PFSK-1 (cell line): Measurements from ENCODE around the gene ANXA6.

Experiments used
- FOXP2 ChIP-seq: optimal IDR thresholded peaks from 2 replicates; pipeline ENCODE3; 2011; ENCODE audit warnings: borderline replicate concordance, control low read depth, inconsistent platforms; ENCODE audit not compliant: insufficient read depth; ENCODE audit errors: extremely low read length, extremely low read depth
- POLR2AphosphoS5 ChIP-seq: IDR thresholded peaks from 2 replicates; pipeline ENCODE4 v1.6.1; 2012; ENCODE audit warnings: low read depth, mild to moderate bottlenecking, control low read depth, low read length, moderate library complexity
- SIN3A ChIP-seq: IDR thresholded peaks from 2 replicates; pipeline ENCODE4 v1.6.1; 2012; ENCODE audit warnings: mild to moderate bottlenecking, low read length, moderate library complexity, borderline replicate concordance; ENCODE audit not compliant: insufficient read depth
- TAF1 ChIP-seq: IDR thresholded peaks from 2 replicates; pipeline ENCODE4 v1.6.1; 2012; ENCODE audit warnings: low read length, control low read depth, borderline replicate concordance; ENCODE audit not compliant: insufficient read depth
- TF ChIP-seq, protein P1 (sequence below), 2 experiments: IDR thresholded peaks; 2 replicates each; pipeline versions ENCODE4 v1.6.1 to v1.8.0; 2011 to 2012; ENCODE audit warnings: low read depth in 2 of 2, low read length in 2 of 2, control low read depth in 1 of 2, inconsistent platforms in 1 of 2, mild to moderate bottlenecking in 1 of 2, moderate library complexity in 1 of 2; ENCODE audit not compliant: insufficient read depth in 1 of 2

Gene ANXA6

DNA sequence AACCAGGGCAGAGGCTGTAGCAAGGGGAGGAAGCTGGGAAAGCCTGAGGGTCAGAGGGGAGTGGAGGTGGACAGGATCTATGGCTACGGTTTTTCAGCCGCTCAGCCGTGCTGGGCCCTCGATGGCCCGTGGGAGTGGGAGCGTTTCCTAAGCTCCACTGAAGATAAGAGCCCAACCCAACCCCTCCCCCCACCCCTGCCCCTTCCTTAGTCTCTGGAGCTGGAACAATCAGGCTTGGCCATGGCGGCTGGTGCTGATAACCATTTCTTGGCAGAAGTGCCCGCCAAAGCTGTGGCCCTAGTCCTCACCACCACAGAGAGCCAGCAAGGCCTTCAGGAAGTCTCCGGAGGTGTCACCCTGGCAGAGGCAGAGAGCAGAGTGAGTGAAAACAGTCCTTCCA, 56.4 kb downstream of the ANXA6 start:
- TF ChIP-seq, protein P1, sequence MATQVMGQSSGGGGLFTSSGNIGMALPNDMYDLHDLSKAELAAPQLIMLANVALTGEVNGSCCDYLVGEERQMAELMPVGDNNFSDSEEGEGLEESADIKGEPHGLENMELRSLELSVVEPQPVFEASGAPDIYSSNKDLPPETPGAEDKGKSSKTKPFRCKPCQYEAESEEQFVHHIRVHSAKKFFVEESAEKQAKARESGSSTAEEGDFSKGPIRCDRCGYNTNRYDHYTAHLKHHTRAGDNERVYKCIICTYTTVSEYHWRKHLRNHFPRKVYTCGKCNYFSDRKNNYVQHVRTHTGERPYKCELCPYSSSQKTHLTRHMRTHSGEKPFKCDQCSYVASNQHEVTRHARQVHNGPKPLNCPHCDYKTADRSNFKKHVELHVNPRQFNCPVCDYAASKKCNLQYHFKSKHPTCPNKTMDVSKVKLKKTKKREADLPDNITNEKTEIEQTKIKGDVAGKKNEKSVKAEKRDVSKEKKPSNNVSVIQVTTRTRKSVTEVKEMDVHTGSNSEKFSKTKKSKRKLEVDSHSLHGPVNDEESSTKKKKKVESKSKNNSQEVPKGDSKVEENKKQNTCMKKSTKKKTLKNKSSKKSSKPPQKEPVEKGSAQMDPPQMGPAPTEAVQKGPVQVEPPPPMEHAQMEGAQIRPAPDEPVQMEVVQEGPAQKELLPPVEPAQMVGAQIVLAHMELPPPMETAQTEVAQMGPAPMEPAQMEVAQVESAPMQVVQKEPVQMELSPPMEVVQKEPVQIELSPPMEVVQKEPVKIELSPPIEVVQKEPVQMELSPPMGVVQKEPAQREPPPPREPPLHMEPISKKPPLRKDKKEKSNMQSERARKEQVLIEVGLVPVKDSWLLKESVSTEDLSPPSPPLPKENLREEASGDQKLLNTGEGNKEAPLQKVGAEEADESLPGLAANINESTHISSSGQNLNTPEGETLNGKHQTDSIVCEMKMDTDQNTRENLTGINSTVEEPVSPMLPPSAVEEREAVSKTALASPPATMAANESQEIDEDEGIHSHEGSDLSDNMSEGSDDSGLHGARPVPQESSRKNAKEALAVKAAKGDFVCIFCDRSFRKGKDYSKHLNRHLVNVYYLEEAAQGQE (IDR thresholded peaks at IDR 0.05; ENCODE audit: insufficient read depth in 1 of 2, low read depth in 2 of 2, low read length in 2 of 2) = no peak
- no peak for TF ChIP-seq SIN3A
- no peak for TF ChIP-seq TAF1
- no peak for TF ChIP-seq FOXP2
- no peak for TF ChIP-seq POLR2AphosphoS5

DNA sequence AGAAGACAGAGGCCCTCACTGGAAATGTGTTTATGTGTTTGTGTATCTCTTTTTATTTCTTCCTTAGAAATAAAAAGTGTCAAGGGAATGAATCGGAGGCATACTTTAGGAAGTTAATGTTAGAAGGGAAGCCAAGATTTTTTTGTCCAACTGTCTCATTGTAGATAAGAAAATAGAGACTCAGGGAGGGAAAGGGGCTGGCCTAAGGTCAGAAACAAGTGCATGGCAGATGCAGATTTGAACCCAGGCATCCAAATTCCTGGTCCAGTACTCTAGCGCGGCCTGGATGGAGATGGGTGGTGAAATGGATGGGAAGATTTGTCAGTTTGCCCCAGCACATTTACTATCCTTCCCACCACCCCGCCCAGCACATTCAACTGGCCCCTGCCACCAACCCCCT, 56.9 kb downstream of the ANXA6 start:
- TF ChIP-seq SIN3A = no peak
- no peak for TF ChIP-seq TAF1
- no peak for TF ChIP-seq POLR2AphosphoS5
- TF ChIP-seq, protein P1 (IDR thresholded peaks at IDR 0.05; ENCODE audit: insufficient read depth in 1 of 2, low read depth in 2 of 2, low read length in 2 of 2) = no peak
- no peak for TF ChIP-seq FOXP2

GRCh38 chr5:151098768-151099121, 58.8 kb downstream of the ANXA6 start:
- TF ChIP-seq, protein P1 (IDR thresholded peaks at IDR 0.05; ENCODE audit: insufficient read depth in 1 of 2, low read depth in 2 of 2, low read length in 2 of 2) = no peak
- no peak for TF ChIP-seq SIN3A
- no peak for TF ChIP-seq POLR2AphosphoS5
- no peak for TF ChIP-seq TAF1
- no peak for TF ChIP-seq FOXP2

GRCh38 chr5:151097820-151098767, 59.5 kb downstream of the ANXA6 start:
- TF ChIP-seq TAF1 = no peak
- no peak for TF ChIP-seq FOXP2
- TF ChIP-seq, protein P1 (IDR thresholded peaks at IDR 0.05; ENCODE audit: insufficient read depth in 1 of 2, low read depth in 2 of 2, low read length in 2 of 2) = no peak
- no peak for TF ChIP-seq POLR2AphosphoS5

DNA sequence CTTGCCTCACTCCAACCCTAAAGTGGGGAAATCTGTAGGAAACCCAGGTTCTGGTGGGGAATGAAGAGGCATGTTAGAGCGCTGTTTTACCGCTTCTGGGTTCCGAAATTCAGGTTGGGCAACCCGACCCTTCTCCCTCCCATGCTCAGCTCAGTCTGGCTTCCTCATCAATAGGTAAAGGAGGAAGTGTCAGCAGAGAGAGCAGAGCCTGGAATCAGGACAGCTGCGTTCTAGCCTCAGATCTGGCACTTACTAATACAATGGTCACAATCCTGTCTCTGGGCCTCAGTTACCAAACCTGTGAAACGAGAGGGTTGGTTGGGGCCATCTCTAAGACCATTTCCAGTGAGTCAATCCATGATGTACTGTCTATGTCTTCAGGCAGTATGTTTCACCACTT, 60.5 kb downstream of the ANXA6 start:
- TF ChIP-seq TAF1 = no peak
- TF ChIP-seq POLR2AphosphoS5 = no peak; the same call in 1 of the 2 replicates
- TF ChIP-seq FOXP2 = no peak
- TF ChIP-seq SIN3A = no peak
- TF ChIP-seq, protein P1 (IDR thresholded peaks at IDR 0.05; ENCODE audit: insufficient read depth in 1 of 2, low read depth in 2 of 2, low read length in 2 of 2) = no peak
